Endothelial cell of umbilical vein (primary cell): ENCODE data around the gene NUBPL.

Experiments used
- CTCF ChIP-seq, 2 donors: IDR thresholded peaks; 1 replicate in 1 of 2; 2 replicates in 1 of 2; pipeline ENCODE4 v1.5.1; 2011; ENCODE audit warnings: low read length in 2 of 2, mild to moderate bottlenecking in 2 of 2, moderate library complexity in 2 of 2, control low read depth in 1 of 2, inconsistent platforms in 1 of 2, low read depth in 1 of 2; ENCODE audit not compliant: insufficient read depth in 1 of 2; ENCODE audit errors: extremely low read depth in 1 of 2
- JUN ChIP-seq: IDR thresholded peaks from 2 replicates; pipeline ENCODE4 v1.6.1; 2011; ENCODE audit warnings: borderline replicate concordance, low read depth; ENCODE audit not compliant: insufficient read length, insufficient read depth
- MYC ChIP-seq: IDR thresholded peaks from one replicate; pipeline ENCODE4 v1.6.1; 2011; ENCODE audit warnings: mild to moderate bottlenecking, low read depth, low read length
- POLR2A ChIP-seq: IDR thresholded peaks from 2 replicates; pipeline ENCODE4 v1.6.1; 2012; ENCODE audit warnings: low read depth, mild to moderate bottlenecking, control low read depth, low read length
- POLR2AphosphoS5 ChIP-seq: IDR thresholded peaks from 2 replicates; pipeline ENCODE4 v1.6.1; 2012; ENCODE audit warnings: low read depth, mild to moderate bottlenecking, control low read depth, low read length, moderate library complexity; ENCODE audit not compliant: insufficient read depth
- TF ChIP-seq, protein P1 (sequence below): IDR thresholded peaks from 2 replicates; pipeline ENCODE4 v1.6.1; 2011; ENCODE audit not compliant: insufficient read depth, insufficient read length

GRCh38 chr14:31660191-31660590 lies 99.0 kb downstream of the NUBPL start:
- TF ChIP-seq CTCF (IDR thresholded peaks at IDR 0.05; ENCODE audit: extremely low read depth in 1 of 2, insufficient read depth in 1 of 2, low read depth in 1 of 2, low read length in 2 of 2) (no peak), POLR2A (no peak), MYC (no peak), POLR2AphosphoS5 (no peak), JUN (no peak)
- TF ChIP-seq, protein P1, sequence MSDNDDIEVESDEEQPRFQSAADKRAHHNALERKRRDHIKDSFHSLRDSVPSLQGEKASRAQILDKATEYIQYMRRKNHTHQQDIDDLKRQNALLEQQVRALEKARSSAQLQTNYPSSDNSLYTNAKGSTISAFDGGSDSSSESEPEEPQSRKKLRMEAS, result no peak
